Measurements from ENCODE around the gene MYO1D.
A peak's percentile ranks its signal among the peaks of the same experiment; 100 is the strongest.

The MYO1D gene

DNA sequence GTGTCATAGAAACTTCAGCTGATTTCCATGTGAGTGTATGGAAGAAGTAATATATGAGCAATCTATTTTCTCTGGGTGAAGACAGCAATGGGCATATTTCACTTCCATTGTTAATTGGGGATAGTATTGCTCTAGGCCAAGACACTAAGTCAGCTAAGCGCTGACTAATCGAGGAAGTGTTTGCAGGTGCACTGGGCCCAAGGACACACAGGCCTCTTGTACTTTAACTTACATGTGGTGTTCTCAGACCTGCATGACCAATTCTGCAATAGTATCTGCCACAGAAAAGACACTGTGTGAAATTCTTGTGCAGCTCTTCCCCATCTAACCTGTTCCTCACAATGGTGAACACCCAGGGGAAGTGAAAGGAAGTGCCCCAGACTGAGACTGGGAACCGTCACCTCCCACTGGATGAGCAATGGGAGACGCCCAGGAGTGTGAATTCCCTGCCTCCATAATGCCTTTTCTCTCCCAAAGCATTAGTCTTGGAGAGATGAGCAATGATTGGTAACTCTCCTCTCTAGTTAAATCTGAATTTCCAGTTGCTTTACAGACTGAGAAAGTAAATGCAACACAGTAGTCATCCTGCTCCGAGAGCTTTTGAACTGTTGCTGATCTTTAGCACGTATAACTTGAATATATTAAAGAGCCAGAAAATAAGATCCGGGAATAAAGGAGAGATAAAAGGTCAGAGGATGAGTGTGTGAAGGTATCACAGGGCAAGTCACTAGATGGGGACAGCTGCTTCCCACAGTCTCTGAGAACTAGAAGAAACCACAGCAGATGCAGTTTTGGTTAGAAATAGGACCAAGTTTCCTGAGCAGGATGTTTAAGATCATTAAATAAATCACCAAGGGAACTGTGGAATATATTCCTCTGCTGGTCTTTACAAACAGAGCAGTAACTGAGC is 307.5 kb downstream of the MYO1D start:
- Histone ChIP-seq H3K4ac (ENCODE audit: low read depth, low read length) (no peak overlapping the region), H3K79me2 (ENCODE audit: control insufficient read depth, insufficient read depth, low read length) (no peaks in the 10 kb centered on the region), H3K56ac (ENCODE audit: low read length) (no peak overlapping the region), H3K9ac (ENCODE audit: low read length) (no peak overlapping the region), H2AK5ac (ENCODE audit: low read length) (no peak overlapping the region), H4K8ac (ENCODE audit: low read depth, low read length) (no peak overlapping the region), H2BK15ac (replicated peaks; ENCODE audit: low read depth) (no peak overlapping the region), H2BK120ac (ENCODE audit: low read depth, low read length) (no peak overlapping the region), H3K4me1 (ENCODE audit: control insufficient read depth, low read depth, low read length) (peaks cover 9% of the 10 kb centered on the region), H3K23ac (ENCODE audit: low read length) (no peak overlapping the region), H3K79me1 (ENCODE audit: low read length) (no peaks in the 10 kb centered on the region), H4K5ac (ENCODE audit: low read length) (no peak overlapping the region), H3K18ac (ENCODE audit: low read length) (no peak overlapping the region), H2BK5ac (ENCODE audit: low read length) (no peak overlapping the region), H3K4me2 (ENCODE audit: low read length) (no peak overlapping the region), H3K27ac (ENCODE audit: low read depth, low read length) (peak overlapping the region; percentile 20), H3K36me3 (ENCODE audit: control insufficient read depth, insufficient read depth, low read length) (no peaks in the 10 kb centered on the region), H3K4me3 (ENCODE audit: low read length) (no peak overlapping the region), H3K27me3 (ENCODE audit: insufficient read depth, low read length, poor library complexity) (no peaks in the 10 kb centered on the region)
- DNase-seq = peak; percentile 73
- WGBS (ENCODE audit: extremely low coverage, insufficient coverage, low lambda C conversion rate) = no CpG with 5 or more reads among the region's 7 CpGs

DNA sequence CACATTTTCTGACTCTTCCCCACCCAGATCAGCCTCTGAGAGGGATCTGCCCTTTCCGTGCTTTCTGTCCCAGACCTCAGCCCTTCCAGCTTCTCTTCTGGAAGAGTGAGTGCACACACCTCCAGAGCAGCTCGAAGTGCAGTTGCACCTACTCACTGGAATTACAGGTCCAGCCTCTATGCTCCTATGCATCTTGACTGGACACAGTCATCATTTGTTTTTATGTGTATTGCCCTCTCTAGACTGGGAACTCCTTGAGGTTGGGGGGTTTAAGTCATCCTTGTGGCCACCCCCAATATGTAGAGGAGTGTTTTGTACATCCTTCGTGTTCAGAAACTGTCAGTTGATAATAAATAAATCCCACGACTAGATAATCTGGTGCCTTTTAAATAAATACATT is 308.2 kb downstream of the MYO1D start:
- Histone ChIP-seq H3K27me3 (ENCODE audit: insufficient read depth, low read length, poor library complexity) (no peaks in the 10 kb centered on the region), H4K5ac (ENCODE audit: low read length) (no peak overlapping the region), H3K36me3 (ENCODE audit: control insufficient read depth, insufficient read depth, low read length) (no peaks in the 10 kb centered on the region), H3K27ac (ENCODE audit: low read depth, low read length) (no peak overlapping the region), H3K79me2 (ENCODE audit: control insufficient read depth, insufficient read depth, low read length) (no peaks in the 10 kb centered on the region), H2AK5ac (ENCODE audit: low read length) (no peak overlapping the region), H3K23ac (ENCODE audit: low read length) (no peak overlapping the region), H2BK120ac (ENCODE audit: low read depth, low read length) (no peak overlapping the region), H3K56ac (ENCODE audit: low read length) (no peak overlapping the region), H3K9ac (ENCODE audit: low read length) (no peak overlapping the region), H4K8ac (ENCODE audit: low read depth, low read length) (no peak overlapping the region), H2BK5ac (ENCODE audit: low read length) (no peak overlapping the region), H3K4ac (ENCODE audit: low read depth, low read length) (no peak overlapping the region), H3K4me3 (ENCODE audit: low read length) (no peak overlapping the region), H2BK15ac (replicated peaks; ENCODE audit: low read depth) (no peak overlapping the region), H3K18ac (ENCODE audit: low read length) (no peak overlapping the region), H3K79me1 (ENCODE audit: low read length) (no peaks in the 10 kb centered on the region), H3K4me1 (ENCODE audit: control insufficient read depth, low read depth, low read length) (peaks cover 9% of the 10 kb centered on the region), H3K4me2 (ENCODE audit: low read length) (no peak overlapping the region)
- no CpG with 5 or more reads among the region's 4 CpGs for WGBS (ENCODE audit: extremely low coverage, insufficient coverage, low lambda C conversion rate)
- no peak for DNase-seq

- DNase-seq = no peak
- no peaks in the 10 kb centered on the region for H3K36me3 ChIP-seq (ENCODE audit: control insufficient read depth, insufficient read depth, low read length)
- H3K4me3 ChIP-seq (ENCODE audit: low read length) = no peak overlapping the region
- H3K23ac ChIP-seq (ENCODE audit: low read length) = peak overlapping the region; percentile 1
- H3K79me1 ChIP-seq (ENCODE audit: low read length) = no peaks in the 10 kb centered on the region
- no peak overlapping the region for H3K4ac ChIP-seq (ENCODE audit: low read depth, low read length)
- H3K18ac ChIP-seq (ENCODE audit: low read length) = no peak overlapping the region
- no peak overlapping the region for H4K8ac ChIP-seq (ENCODE audit: low read depth, low read length)
- H3K9ac ChIP-seq (ENCODE audit: low read length) = no peak overlapping the region
- peaks cover 9% of the 10 kb centered on the region for H3K4me1 ChIP-seq (ENCODE audit: control insufficient read depth, low read depth, low read length)
- H3K79me2 ChIP-seq (ENCODE audit: control insufficient read depth, insufficient read depth, low read length) = no peaks in the 10 kb centered on the region
- no CpG with 5 or more reads among the region's 4 CpGs for WGBS (ENCODE audit: extremely low coverage, insufficient coverage, low lambda C conversion rate)
- H2BK5ac ChIP-seq (ENCODE audit: low read length) = no peak overlapping the region
- no peak overlapping the region for H4K5ac ChIP-seq (ENCODE audit: low read length)
- no peak overlapping the region for H3K56ac ChIP-seq (ENCODE audit: low read length)
- no peak overlapping the region for H2BK15ac ChIP-seq (replicated peaks; ENCODE audit: low read depth)
- H2BK120ac ChIP-seq (ENCODE audit: low read depth, low read length) = no peak overlapping the region
- no peak overlapping the region for H3K27ac ChIP-seq (ENCODE audit: low read depth, low read length)
- H2AK5ac ChIP-seq (ENCODE audit: low read length) = no peak overlapping the region
- no peak overlapping the region for H3K4me2 ChIP-seq (ENCODE audit: low read length)
- H3K27me3 ChIP-seq (ENCODE audit: insufficient read depth, low read length, poor library complexity) = no peaks in the 10 kb centered on the region
Observed at GRCh38 chr17:32567511-32567910, 309.4 kb downstream of the MYO1D start.

DNA sequence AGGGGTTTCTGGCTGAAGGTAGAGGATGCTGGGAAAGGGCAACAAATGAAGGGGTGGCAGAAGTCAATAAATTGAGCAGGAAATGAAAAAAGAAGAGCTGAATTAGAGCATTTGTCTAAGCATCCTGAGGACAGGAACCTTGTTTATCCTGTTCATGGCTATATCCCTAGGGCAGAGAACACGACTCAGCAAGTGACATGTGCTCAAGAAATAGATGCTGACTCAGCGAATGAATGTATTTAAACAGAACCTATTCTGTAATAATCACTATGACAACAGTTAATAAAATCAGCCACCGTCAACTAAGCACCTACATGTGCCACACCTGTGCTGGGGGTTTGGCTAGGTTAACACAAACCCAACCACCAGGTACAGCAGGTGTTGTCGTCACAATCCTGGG is 309.8 kb downstream of the MYO1D start:
- H2BK5ac ChIP-seq (ENCODE audit: low read length) = no peak overlapping the region
- H3K27me3 ChIP-seq (ENCODE audit: insufficient read depth, low read length, poor library complexity) = no peaks in the 10 kb centered on the region
- no peak overlapping the region for H3K56ac ChIP-seq (ENCODE audit: low read length)
- no peak overlapping the region for H3K23ac ChIP-seq (ENCODE audit: low read length)
- no peak overlapping the region for H3K18ac ChIP-seq (ENCODE audit: low read length)
- no CpG with 5 or more reads among the region's 4 CpGs for WGBS (ENCODE audit: extremely low coverage, insufficient coverage, low lambda C conversion rate)
- no peak overlapping the region for H3K9ac ChIP-seq (ENCODE audit: low read length)
- H3K4ac ChIP-seq (ENCODE audit: low read depth, low read length) = no peak overlapping the region
- H3K79me2 ChIP-seq (ENCODE audit: control insufficient read depth, insufficient read depth, low read length) = no peaks in the 10 kb centered on the region
- no peak overlapping the region for H2AK5ac ChIP-seq (ENCODE audit: low read length)
- no peak for DNase-seq
- H4K8ac ChIP-seq (ENCODE audit: low read depth, low read length) = no peak overlapping the region
- H2BK15ac ChIP-seq (replicated peaks; ENCODE audit: low read depth) = no peak overlapping the region
- H4K5ac ChIP-seq (ENCODE audit: low read length) = no peak overlapping the region
- H3K4me3 ChIP-seq (ENCODE audit: low read length) = no peak overlapping the region
- no peaks in the 10 kb centered on the region for H3K36me3 ChIP-seq (ENCODE audit: control insufficient read depth, insufficient read depth, low read length)
- H2BK120ac ChIP-seq (ENCODE audit: low read depth, low read length) = no peak overlapping the region
- H3K4me1 ChIP-seq (ENCODE audit: control insufficient read depth, low read depth, low read length) = peaks cover 9% of the 10 kb centered on the region
- no peaks in the 10 kb centered on the region for H3K79me1 ChIP-seq (ENCODE audit: low read length)
- H3K27ac ChIP-seq (ENCODE audit: low read depth, low read length) = no peak overlapping the region
- no peak overlapping the region for H3K4me2 ChIP-seq (ENCODE audit: low read length)

GRCh38 chr17:32566303-32566702 is 310.6 kb downstream of the MYO1D start:
- H2BK15ac ChIP-seq (replicated peaks; ENCODE audit: low read depth) = no peak overlapping the region
- no peak overlapping the region for H3K4ac ChIP-seq (ENCODE audit: low read depth, low read length)
- H2BK5ac ChIP-seq (ENCODE audit: low read length) = no peak overlapping the region
- no peak overlapping the region for H3K23ac ChIP-seq (ENCODE audit: low read length)
- DNase-seq = no peak
- H4K8ac ChIP-seq (ENCODE audit: low read depth, low read length) = no peak overlapping the region
- H3K4me2 ChIP-seq (ENCODE audit: low read length) = no peak overlapping the region
- H3K4me3 ChIP-seq (ENCODE audit: low read length) = no peak overlapping the region
- H3K79me1 ChIP-seq (ENCODE audit: low read length) = no peaks in the 10 kb centered on the region
- H3K79me2 ChIP-seq (ENCODE audit: control insufficient read depth, insufficient read depth, low read length) = no peaks in the 10 kb centered on the region
- H3K9ac ChIP-seq (ENCODE audit: low read length) = no peak overlapping the region
- H3K36me3 ChIP-seq (ENCODE audit: control insufficient read depth, insufficient read depth, low read length) = no peaks in the 10 kb centered on the region
- no peak overlapping the region for H3K18ac ChIP-seq (ENCODE audit: low read length)
- H3K27ac ChIP-seq (ENCODE audit: low read depth, low read length) = no peak overlapping the region
- no peak overlapping the region for H2BK120ac ChIP-seq (ENCODE audit: low read depth, low read length)
- peaks cover 9% of the 10 kb centered on the region for H3K4me1 ChIP-seq (ENCODE audit: control insufficient read depth, low read depth, low read length)
- H2AK5ac ChIP-seq (ENCODE audit: low read length) = no peak overlapping the region
- H3K27me3 ChIP-seq (ENCODE audit: insufficient read depth, low read length, poor library complexity) = no peaks in the 10 kb centered on the region
- no CpG with 5 or more reads among the region's 5 CpGs for WGBS (ENCODE audit: extremely low coverage, insufficient coverage, low lambda C conversion rate)
- H4K5ac ChIP-seq (ENCODE audit: low read length) = no peak overlapping the region
- H3K56ac ChIP-seq (ENCODE audit: low read length) = no peak overlapping the region

- no CpG with 5 or more reads among the region's 3 CpGs for WGBS (ENCODE audit: extremely low coverage, insufficient coverage, low lambda C conversion rate)
- no peaks in the 10 kb centered on the region for H3K79me2 ChIP-seq (ENCODE audit: control insufficient read depth, insufficient read depth, low read length)
- H2BK15ac ChIP-seq (replicated peaks; ENCODE audit: low read depth) = no peak overlapping the region
- H4K5ac ChIP-seq (ENCODE audit: low read length) = no peak overlapping the region
- H3K4me1 ChIP-seq (ENCODE audit: control insufficient read depth, low read depth, low read length) = peaks cover 9% of the 10 kb centered on the region
- no peak overlapping the region for H3K18ac ChIP-seq (ENCODE audit: low read length)
- no peak overlapping the region for H2BK120ac ChIP-seq (ENCODE audit: low read depth, low read length)
- H3K27me3 ChIP-seq (ENCODE audit: insufficient read depth, low read length, poor library complexity) = no peaks in the 10 kb centered on the region
- H3K36me3 ChIP-seq (ENCODE audit: control insufficient read depth, insufficient read depth, low read length) = no peaks in the 10 kb centered on the region
- H3K27ac ChIP-seq (ENCODE audit: low read depth, low read length) = no peak overlapping the region
- no peak overlapping the region for H3K56ac ChIP-seq (ENCODE audit: low read length)
- H3K23ac ChIP-seq (ENCODE audit: low read length) = no peak overlapping the region
- no peak overlapping the region for H3K4me2 ChIP-seq (ENCODE audit: low read length)
- no peaks in the 10 kb centered on the region for H3K79me1 ChIP-seq (ENCODE audit: low read length)
- H2AK5ac ChIP-seq (ENCODE audit: low read length) = no peak overlapping the region
- H2BK5ac ChIP-seq (ENCODE audit: low read length) = no peak overlapping the region
- no peak overlapping the region for H3K9ac ChIP-seq (ENCODE audit: low read length)
- H3K4ac ChIP-seq (ENCODE audit: low read depth, low read length) = no peak overlapping the region
- no peak overlapping the region for H3K4me3 ChIP-seq (ENCODE audit: low read length)
- no peak for DNase-seq
- no peak overlapping the region for H4K8ac ChIP-seq (ENCODE audit: low read depth, low read length)
Observed at GRCh38 chr17:32565401-32565800, 311.5 kb downstream of the MYO1D start.
